Measurements from ENCODE around the gene AURKB. TPM values are rescaled to one million over a fixed set of nuclear protein-coding genes. Genes with fewer than 3 reads are reported as not detected.

Gene AURKB
- total and polyA plus RNA-seq, 2 of the 13 experiments (the other 11 are each of a cell fraction or from before 2014, with no cell fraction given): 29.5 to 75.3 TPM

DNA sequence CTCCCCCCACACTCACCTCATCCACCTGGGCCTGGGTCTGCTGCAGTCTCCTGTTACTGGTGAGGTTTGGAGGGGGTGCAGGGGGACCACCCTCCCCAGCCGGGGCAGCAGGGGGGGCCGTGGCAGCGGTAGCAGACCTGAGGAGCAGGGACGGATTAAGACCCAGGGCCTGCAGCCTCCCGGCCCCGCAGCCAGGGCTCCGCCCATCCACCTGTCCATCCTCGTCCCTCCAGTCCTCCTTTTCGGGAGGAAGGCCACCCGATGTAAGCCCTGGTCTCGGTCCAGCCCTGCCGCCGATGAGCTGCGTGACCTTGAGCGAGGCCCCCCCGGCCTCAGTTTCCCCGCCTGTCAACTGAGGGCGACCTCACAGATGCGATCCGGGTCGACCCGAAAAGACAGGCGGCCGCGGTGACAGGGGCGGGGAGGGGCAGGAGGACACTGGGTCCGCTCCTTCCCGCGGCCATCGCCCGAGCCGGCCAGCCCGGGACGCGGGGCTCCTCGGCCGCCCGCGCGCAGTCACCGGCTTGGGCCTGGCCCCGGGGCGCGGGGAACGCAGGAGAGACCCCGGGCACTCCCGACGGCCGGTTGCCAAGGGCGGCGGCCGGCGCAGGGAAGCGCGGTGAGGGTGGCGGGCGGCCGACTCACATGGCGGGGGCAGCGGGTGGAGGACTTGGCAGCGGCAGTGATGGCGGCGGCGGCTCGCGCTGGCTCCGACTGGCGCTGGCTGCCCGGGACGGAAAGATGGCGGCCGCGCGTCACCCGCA lies 48.0 kb downstream of the AURKB start, which contains the start of gene VAMP2 (continued):
- TF ChIP-seq EP300 (IDR thresholded peaks at IDR 0.05; ENCODE audit: low read depth in 2 of 2, low read length in 2 of 2) (no peak), EP300 (CRISPR knock-in tag; IDR thresholded peaks at IDR 0.05; ENCODE audit: borderline replicate concordance) (no peak), SALL2 (CRISPR knock-in tag; IDR thresholded peaks at IDR 0.05) (no peak; the same call in 1 of the 2 replicates), SPEN (CRISPR knock-in tag; IDR thresholded peaks at IDR 0.05; ENCODE audit: low read depth) (peak; percentile 54; the same call in 1 of the 2 replicates), TAF1 (CRISPR knock-in tag; IDR thresholded peaks at IDR 0.05) (peak; percentile 41; the same call in 1 of the 2 replicates), SKI (IDR thresholded peaks at IDR 0.05; ENCODE audit: partially characterized antibody) (no peak), SP140L (CRISPR knock-in tag; IDR thresholded peaks at IDR 0.05; ENCODE audit: borderline replicate concordance) (no peak), HBP1 (CRISPR knock-in tag; IDR thresholded peaks at IDR 0.05; ENCODE audit: low read depth) (no peak), FOXA3 (CRISPR knock-in tag; IDR thresholded peaks at IDR 0.05) (no peak; the same call in 1 of the 2 replicates), SP4 (CRISPR knock-in tag; IDR thresholded peaks at IDR 0.05) (peak; percentile 60; the same call in 1 of the 2 replicates), MXI1 (IDR thresholded peaks at IDR 0.05; ENCODE audit: borderline replicate concordance, low read depth, low read length) (peak; percentile 41; the same call in 1 of the 3 replicates), MLLT10 (CRISPR knock-in tag; IDR thresholded peaks at IDR 0.05) (no peak), ARNT2 (CRISPR knock-in tag; IDR thresholded peaks at IDR 0.05; ENCODE audit: low read depth) (peak; percentile 55; the same call in 1 of the 2 replicates), ZNF772 (CRISPR knock-in tag; IDR thresholded peaks at IDR 0.05) (no peak)
- TF ChIP-seq, protein P1, sequence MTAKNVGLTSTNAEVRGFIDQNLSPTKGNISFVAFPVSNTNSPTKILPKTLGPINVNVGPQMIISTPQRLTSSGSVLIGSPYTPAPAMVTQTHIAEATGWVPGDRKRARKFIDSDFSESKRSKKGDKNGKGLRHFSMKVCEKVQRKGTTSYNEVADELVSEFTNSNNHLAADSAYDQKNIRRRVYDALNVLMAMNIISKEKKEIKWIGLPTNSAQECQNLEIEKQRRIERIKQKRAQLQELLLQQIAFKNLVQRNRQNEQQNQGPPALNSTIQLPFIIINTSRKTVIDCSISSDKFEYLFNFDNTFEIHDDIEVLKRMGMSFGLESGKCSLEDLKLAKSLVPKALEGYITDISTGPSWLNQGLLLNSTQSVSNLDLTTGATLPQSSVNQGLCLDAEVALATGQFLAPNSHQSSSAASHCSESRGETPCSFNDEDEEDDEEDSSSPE (CRISPR knock-in tag; IDR thresholded peaks at IDR 0.05): peak; percentile 7; the same call in 1 of the 2 replicates
- TF ChIP-seq, protein P2, sequence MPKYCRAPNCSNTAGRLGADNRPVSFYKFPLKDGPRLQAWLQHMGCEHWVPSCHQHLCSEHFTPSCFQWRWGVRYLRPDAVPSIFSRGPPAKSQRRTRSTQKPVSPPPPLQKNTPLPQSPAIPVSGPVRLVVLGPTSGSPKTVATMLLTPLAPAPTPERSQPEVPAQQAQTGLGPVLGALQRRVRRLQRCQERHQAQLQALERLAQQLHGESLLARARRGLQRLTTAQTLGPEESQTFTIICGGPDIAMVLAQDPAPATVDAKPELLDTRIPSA (CRISPR knock-in tag; IDR thresholded peaks at IDR 0.05; ENCODE audit: borderline replicate concordance): no peak
- TF ChIP-seq, protein P3, sequence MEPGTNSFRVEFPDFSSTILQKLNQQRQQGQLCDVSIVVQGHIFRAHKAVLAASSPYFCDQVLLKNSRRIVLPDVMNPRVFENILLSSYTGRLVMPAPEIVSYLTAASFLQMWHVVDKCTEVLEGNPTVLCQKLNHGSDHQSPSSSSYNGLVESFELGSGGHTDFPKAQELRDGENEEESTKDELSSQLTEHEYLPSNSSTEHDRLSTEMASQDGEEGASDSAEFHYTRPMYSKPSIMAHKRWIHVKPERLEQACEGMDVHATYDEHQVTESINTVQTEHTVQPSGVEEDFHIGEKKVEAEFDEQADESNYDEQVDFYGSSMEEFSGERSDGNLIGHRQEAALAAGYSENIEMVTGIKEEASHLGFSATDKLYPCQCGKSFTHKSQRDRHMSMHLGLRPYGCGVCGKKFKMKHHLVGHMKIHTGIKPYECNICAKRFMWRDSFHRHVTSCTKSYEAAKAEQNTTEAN (CRISPR knock-in tag; conservative IDR thresholded peaks at IDR 0.05): peak; percentile 34; the same call in 1 of the 2 replicates
- TF ChIP-seq, protein P4, sequence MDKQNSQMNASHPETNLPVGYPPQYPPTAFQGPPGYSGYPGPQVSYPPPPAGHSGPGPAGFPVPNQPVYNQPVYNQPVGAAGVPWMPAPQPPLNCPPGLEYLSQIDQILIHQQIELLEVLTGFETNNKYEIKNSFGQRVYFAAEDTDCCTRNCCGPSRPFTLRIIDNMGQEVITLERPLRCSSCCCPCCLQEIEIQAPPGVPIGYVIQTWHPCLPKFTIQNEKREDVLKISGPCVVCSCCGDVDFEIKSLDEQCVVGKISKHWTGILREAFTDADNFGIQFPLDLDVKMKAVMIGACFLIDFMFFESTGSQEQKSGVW (CRISPR knock-in tag; IDR thresholded peaks at IDR 0.05; ENCODE audit: borderline replicate concordance): no peak
- TF ChIP-seq, protein P5, sequence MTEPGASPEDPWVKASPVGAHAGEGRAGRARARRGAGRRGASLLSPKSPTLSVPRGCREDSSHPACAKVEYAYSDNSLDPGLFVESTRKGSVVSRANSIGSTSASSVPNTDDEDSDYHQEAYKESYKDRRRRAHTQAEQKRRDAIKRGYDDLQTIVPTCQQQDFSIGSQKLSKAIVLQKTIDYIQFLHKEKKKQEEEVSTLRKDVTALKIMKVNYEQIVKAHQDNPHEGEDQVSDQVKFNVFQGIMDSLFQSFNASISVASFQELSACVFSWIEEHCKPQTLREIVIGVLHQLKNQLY (CRISPR knock-in tag; IDR thresholded peaks at IDR 0.05): no peak
- TF ChIP-seq, protein P6, sequence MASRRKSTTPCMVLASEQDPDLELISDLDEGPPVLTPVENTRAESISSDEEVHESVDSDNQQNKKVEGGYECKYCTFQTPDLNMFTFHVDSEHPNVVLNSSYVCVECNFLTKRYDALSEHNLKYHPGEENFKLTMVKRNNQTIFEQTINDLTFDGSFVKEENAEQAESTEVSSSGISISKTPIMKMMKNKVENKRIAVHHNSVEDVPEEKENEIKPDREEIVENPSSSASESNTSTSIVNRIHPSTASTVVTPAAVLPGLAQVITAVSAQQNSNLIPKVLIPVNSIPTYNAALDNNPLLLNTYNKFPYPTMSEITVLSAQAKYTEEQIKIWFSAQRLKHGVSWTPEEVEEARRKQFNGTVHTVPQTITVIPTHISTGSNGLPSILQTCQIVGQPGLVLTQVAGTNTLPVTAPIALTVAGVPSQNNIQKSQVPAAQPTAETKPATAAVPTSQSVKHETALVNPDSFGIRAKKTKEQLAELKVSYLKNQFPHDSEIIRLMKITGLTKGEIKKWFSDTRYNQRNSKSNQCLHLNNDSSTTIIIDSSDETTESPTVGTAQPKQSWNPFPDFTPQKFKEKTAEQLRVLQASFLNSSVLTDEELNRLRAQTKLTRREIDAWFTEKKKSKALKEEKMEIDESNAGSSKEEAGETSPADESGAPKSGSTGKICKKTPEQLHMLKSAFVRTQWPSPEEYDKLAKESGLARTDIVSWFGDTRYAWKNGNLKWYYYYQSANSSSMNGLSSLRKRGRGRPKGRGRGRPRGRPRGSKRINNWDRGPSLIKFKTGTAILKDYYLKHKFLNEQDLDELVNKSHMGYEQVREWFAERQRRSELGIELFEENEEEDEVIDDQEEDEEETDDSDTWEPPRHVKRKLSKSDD (CRISPR knock-in tag; IDR thresholded peaks at IDR 0.05; ENCODE audit: low read depth): peak; percentile 54; the same call in 1 of the 2 replicates

All from HepG2 (cell line).